ENCODE results near the gene BCL7C.

BCL7C gene

DNA sequence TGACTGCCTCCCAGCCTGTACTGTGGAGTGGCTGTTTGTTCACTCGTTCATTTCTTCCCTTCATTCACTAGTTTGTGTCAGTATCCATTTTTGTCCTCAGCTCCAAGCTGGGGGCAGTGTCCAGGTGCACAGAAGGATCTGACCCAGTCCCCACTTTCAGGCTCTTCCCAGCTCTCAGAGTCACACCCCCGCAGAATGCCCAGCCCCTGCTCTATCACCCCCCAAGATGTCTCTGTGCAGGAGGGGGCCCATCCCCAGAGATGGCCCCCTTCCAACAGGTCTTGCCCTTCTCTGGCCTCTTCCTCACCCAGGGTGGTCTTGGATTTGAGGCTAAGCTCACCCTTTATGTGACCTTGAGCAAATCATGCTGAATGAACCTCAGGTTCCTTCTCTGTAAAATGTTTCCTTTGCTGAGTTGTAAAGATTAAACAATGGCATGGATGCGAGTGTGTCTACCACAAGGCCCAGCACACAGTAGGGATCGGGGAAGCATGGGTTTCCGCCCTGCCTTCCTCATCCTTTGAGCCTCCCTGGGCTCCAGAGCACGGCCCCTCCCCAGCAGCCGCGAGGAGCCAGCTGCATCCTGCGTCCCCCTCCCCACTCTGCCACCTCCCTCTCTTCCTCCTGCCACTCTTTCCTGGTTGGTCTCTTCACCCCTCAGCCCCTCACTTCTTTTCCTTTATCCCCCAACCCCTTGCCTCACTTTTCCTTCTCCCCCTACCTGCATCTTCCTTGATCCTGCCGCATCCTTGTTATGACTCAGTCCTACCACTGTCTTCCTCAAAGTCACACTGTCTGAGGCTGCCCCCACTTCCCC, 32.3 kb upstream of the BCL7C start:
- Histone ChIP-seq H3K27ac (ENCODE audit: insufficient read depth in 1 of 2, low read depth in 1 of 2, low read length in 2 of 2, poor library complexity in 1 of 2, severe bottlenecking in 2 of 2) (no peak overlapping the region), H3K4me1 (ENCODE audit: control extremely low read depth in 1 of 4, control insufficient read depth in 4 of 4, insufficient read depth in 4 of 4, low read length in 3 of 4) (peaks cover 0 to 30% (median 27%) of the 10 kb centered on the region in 4 experiments), H3K4me3 (ENCODE audit: control insufficient read depth in 1 of 7, extremely low read depth in 1 of 7, insufficient read depth in 4 of 7, low read depth in 2 of 7, low read length in 6 of 7) (peak overlapping the region in 1 of 7 experiments; percentile 5), H3K9me3 (ENCODE audit: control extremely low read depth in 1 of 5, control insufficient read depth in 4 of 5, insufficient read depth in 2 of 5, low read depth in 1 of 5, low read length in 4 of 5) (no peaks in the 10 kb centered on the region), H3K36me3 (ENCODE audit: control insufficient read depth in 4 of 4, insufficient read depth in 4 of 4, low read length in 3 of 4) (peaks cover 8 to 53% (median 26%) of the 10 kb centered on the region in 4 experiments), H3K27me3 (replicated peaks in 2 of 5; ENCODE audit: control insufficient read depth in 4 of 5, insufficient read depth in 5 of 5, low read length in 4 of 5) (no peaks in the 10 kb centered on the region)
- POLR2A ChIA-PET = no interaction called here
- DNase-seq = no peak
- CTCF ChIA-PET = interaction anchor here (2.4 to 9.9 kb wide), 2 partner anchors 13 to 28 kb away, joined by 8 to 98 read pairs; no protein-coding TSS in a partner anchor
- WGBS (ENCODE audit: insufficient coverage) = 67% methylated on average over 10 of the region's 10 CpGs

DNA sequence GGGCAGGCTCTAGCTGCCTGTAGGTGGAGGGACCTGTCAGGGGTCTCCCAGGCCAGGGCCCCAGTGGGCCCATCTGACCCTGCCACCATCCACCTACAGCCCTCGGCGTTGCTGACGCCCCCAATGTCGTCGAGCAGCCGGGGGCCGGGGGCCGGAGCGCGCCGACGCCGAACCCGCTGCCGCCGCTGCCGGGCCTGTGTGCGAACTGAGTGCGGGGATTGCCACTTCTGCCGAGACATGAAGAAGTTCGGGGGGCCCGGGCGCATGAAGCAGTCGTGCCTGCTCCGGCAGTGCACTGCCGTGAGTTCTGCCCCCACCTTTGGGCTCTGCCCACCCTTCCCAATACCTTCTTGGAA, 31.7 kb upstream of the BCL7C start:
- no peak for DNase-seq
- Histone ChIP-seq H3K27ac (ENCODE audit: insufficient read depth in 1 of 2, low read depth in 1 of 2, low read length in 2 of 2, poor library complexity in 1 of 2, severe bottlenecking in 2 of 2) (no peak overlapping the region), H3K27me3 (replicated peaks in 2 of 5; ENCODE audit: control insufficient read depth in 4 of 5, insufficient read depth in 5 of 5, low read length in 4 of 5) (no peaks in the 10 kb centered on the region), H3K4me1 (ENCODE audit: control extremely low read depth in 1 of 4, control insufficient read depth in 4 of 4, insufficient read depth in 4 of 4, low read length in 3 of 4) (peaks cover 0 to 33% (median 31%) of the 10 kb centered on the region in 4 experiments), H3K36me3 (ENCODE audit: control insufficient read depth in 4 of 4, insufficient read depth in 4 of 4, low read length in 3 of 4) (peaks cover 4 to 47% (median 22%) of the 10 kb centered on the region in 4 experiments), H3K9me3 (ENCODE audit: control extremely low read depth in 1 of 5, control insufficient read depth in 4 of 5, insufficient read depth in 2 of 5, low read depth in 1 of 5, low read length in 4 of 5) (no peaks in the 10 kb centered on the region), H3K4me3 (ENCODE audit: control insufficient read depth in 1 of 7, extremely low read depth in 1 of 7, insufficient read depth in 4 of 7, low read depth in 2 of 7, low read length in 6 of 7) (no peak overlapping the region)
- CTCF ChIA-PET = interaction anchor here (2.4 to 9.9 kb wide), 2 partner anchors 14 to 28 kb away, joined by 8 to 98 read pairs; no protein-coding TSS in a partner anchor
- POLR2A ChIA-PET = no interaction called here
- WGBS (ENCODE audit: insufficient coverage) = 98% methylated on average over 13 of the region's 26 CpGs

DNA sequence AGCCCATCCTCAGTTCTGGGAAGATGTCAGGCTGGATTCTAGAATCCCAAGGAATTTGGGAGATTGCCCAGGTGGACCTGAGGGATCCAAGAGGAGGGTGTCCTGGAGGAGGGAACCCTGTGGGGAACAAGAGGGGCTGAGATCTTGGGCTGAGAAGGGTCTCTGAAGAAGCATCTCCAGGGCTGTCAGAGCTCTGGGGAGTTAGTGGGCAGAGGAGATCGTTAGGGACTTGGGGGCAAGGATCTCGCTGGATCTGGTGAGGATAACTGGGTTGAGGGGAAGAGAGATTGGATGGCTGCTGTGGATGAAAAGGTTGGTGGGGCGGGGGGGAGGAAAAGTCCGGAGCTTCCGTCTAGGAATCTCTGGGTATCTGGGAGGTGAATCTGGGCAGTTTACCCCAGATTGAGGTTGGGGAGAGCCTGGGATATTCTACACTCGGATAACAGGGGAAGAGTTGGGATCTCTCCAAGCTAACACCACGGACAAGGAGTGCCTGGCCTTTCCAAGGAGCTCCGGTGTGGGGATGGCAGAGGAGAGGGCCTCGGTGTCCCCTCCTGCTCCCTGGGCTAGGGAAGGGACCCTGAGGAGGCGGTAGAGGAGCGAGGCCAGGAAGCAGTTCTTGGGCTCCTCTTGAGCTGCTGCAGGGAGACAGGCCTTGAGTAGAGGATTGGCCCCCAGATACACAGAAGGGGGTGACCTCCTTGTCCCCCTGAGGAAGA, 31.2 kb upstream of the BCL7C start:
- H3K9me3 ChIP-seq (ENCODE audit: control extremely low read depth in 1 of 5, control insufficient read depth in 4 of 5, insufficient read depth in 2 of 5, low read depth in 1 of 5, low read length in 4 of 5) = no peaks in the 10 kb centered on the region
- H3K27ac ChIP-seq (ENCODE audit: insufficient read depth in 1 of 2, low read depth in 1 of 2, low read length in 2 of 2, poor library complexity in 1 of 2, severe bottlenecking in 2 of 2) = no peak overlapping the region
- peaks cover 0 to 33% (median 31%) of the 10 kb centered on the region in 4 experiments for H3K4me1 ChIP-seq (ENCODE audit: control extremely low read depth in 1 of 4, control insufficient read depth in 4 of 4, insufficient read depth in 4 of 4, low read length in 3 of 4)
- H3K36me3 ChIP-seq (ENCODE audit: control insufficient read depth in 4 of 4, insufficient read depth in 4 of 4, low read length in 3 of 4) = peaks cover 3 to 42% (median 20%) of the 10 kb centered on the region in 4 experiments
- 89% methylated on average over 9 of the region's 11 CpGs for WGBS (ENCODE audit: insufficient coverage)
- DNase-seq = no peak
- H3K27me3 ChIP-seq (replicated peaks in 2 of 5; ENCODE audit: control insufficient read depth in 4 of 5, insufficient read depth in 5 of 5, low read length in 4 of 5) = no peaks in the 10 kb centered on the region
- ChIA-PET CTCF (interaction anchor here (9.9 kb wide), 1 partner anchor 14 kb away, joined by 98 read pairs; no protein-coding TSS in a partner anchor), POLR2A (interaction anchor here (0.6 kb wide), 1 partner anchor 24 kb away, joined by 3 read pairs; no protein-coding TSS in a partner anchor)
- peak overlapping the region in 5 of 7 experiments; percentile 89 to 100 (median 93) for H3K4me3 ChIP-seq (ENCODE audit: control insufficient read depth in 1 of 7, extremely low read depth in 1 of 7, insufficient read depth in 4 of 7, low read depth in 2 of 7, low read length in 6 of 7)

DNA sequence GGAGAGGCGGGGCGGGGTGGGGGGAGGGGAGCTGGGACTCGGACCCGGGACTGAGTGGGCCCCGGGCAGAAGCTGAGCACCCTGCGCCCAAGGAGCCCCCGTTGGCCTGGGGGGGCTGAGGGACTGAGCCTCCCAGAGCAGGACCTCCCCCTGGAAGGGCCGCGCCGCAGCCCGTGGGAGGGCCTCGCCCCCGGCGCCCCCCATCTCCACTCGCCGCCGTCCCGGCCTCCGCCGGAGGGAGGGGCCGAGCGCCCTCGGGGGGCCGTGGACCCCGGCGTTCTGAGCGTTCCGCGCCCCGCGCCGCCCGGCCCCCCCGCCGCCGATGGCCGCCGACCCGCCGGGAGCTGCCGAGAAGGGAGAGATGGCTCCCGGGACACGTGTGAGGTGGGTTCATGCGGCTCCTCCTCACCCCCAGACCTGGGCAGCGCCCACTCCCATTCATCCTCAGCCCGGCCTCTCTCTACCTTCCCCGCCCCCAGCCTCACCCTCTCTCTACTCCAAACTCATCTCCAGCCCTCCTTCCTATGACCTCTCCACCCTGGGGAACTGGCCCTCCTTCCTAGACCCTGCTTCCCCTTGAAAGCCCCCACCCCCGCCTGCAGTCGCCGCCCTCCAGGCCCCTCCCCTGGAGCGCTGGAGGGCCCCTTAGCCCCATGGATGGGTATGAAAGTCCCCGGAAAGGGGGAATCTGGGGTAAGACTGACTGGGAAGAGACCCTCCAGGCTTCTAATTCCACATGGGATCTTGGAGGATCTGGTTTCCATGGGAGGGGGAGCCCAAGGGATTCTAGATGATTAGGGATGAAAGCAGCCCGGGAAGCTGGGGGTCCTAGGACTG, 30.4 kb upstream of the BCL7C start:
- Histone ChIP-seq H3K27me3 (replicated peaks in 2 of 5; ENCODE audit: control insufficient read depth in 4 of 5, insufficient read depth in 5 of 5, low read length in 4 of 5) (no peaks in the 10 kb centered on the region), H3K4me3 (ENCODE audit: control insufficient read depth in 1 of 7, extremely low read depth in 1 of 7, insufficient read depth in 4 of 7, low read depth in 2 of 7, low read length in 6 of 7) (peak overlapping the region; percentile 26 to 100 (median 91)), H3K27ac (ENCODE audit: insufficient read depth in 1 of 2, low read depth in 1 of 2, low read length in 2 of 2, poor library complexity in 1 of 2, severe bottlenecking in 2 of 2) (peak overlapping the region in 1 of 2 experiments; percentile 14), H3K9me3 (ENCODE audit: control extremely low read depth in 1 of 5, control insufficient read depth in 4 of 5, insufficient read depth in 2 of 5, low read depth in 1 of 5, low read length in 4 of 5) (no peaks in the 10 kb centered on the region), H3K4me1 (ENCODE audit: control extremely low read depth in 1 of 4, control insufficient read depth in 4 of 4, insufficient read depth in 4 of 4, low read length in 3 of 4) (peaks cover 0 to 33% (median 31%) of the 10 kb centered on the region in 4 experiments), H3K36me3 (ENCODE audit: control insufficient read depth in 4 of 4, insufficient read depth in 4 of 4, low read length in 3 of 4) (peaks cover 4 to 37% (median 18%) of the 10 kb centered on the region in 4 experiments)
- POLR2A ChIA-PET = interaction anchor here (0.6 kb wide), 1 partner anchor 23 kb away, joined by 3 read pairs; no protein-coding TSS in a partner anchor
- WGBS (ENCODE audit: insufficient coverage) = 6% methylated on average over 41 of the region's 53 CpGs
- peak in 2 of 3 donors; percentile 19 to 21 for DNase-seq
- CTCF ChIA-PET = interaction anchor here (0.9 to 9.9 kb wide), 2 partner anchors 15 to 18 kb away, joined by 3 to 98 read pairs; no protein-coding TSS in a partner anchor

DNA sequence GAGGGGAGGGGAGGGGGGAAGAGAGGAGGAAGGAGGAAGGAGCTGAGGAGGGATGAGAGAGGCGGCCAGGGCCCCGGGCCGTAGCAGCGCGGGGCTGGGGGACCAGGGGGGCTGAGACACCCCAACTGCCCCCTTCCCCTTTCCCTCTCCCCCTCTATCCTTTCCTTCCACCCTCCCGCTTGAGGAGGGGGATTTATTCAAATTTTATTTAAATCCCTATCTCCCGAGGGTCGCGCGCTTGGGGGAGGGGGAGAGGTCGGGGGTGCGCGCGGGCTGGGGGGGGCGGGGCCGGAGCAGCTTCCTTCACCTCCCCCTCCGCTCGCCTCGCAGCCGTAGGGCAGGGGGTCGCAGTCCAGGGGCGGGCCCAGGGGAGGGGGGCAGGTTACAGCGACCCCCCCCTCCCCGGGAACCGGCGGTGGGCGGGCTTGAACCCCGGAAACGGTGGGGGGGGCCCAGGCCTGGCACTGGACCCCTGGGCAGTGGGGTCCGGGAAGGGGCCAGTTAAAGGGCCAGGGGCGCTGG, 29.7 kb upstream of the BCL7C start, which contains the start of gene FBXL19:
TSS of gene FBXL19 (plus strand) at position 19 of the 522 bp plus-strand sequence. CDS start 2,183 bp downstream, outside the sequence.
- Histone ChIP-seq H3K27ac (ENCODE audit: insufficient read depth in 1 of 2, low read depth in 1 of 2, low read length in 2 of 2, poor library complexity in 1 of 2, severe bottlenecking in 2 of 2) (peak within 1 kb of the TSS; percentile 94 to 96), H3K36me3 (ENCODE audit: control insufficient read depth in 4 of 4, insufficient read depth in 4 of 4, low read length in 3 of 4) (peaks cover 4 to 31% (median 14%) of the 10 kb centered on the region in 4 experiments), H3K9me3 (ENCODE audit: control extremely low read depth in 1 of 5, control insufficient read depth in 4 of 5, insufficient read depth in 2 of 5, low read depth in 1 of 5, low read length in 4 of 5) (no peaks in the 10 kb centered on the region), H3K4me3 (ENCODE audit: control insufficient read depth in 1 of 7, extremely low read depth in 1 of 7, insufficient read depth in 4 of 7, low read depth in 2 of 7, low read length in 6 of 7) (peak within 1 kb of the TSS; percentile 82 to 100 (median 93)), H3K4me1 (ENCODE audit: control extremely low read depth in 1 of 4, control insufficient read depth in 4 of 4, insufficient read depth in 4 of 4, low read length in 3 of 4) (peaks cover 0 to 33% (median 31%) of the 10 kb centered on the region in 4 experiments), H3K27me3 (replicated peaks in 2 of 5; ENCODE audit: control insufficient read depth in 4 of 5, insufficient read depth in 5 of 5, low read length in 4 of 5) (no peaks in the 10 kb centered on the region)
- no peak for DNase-seq
- no CpG with 5 or more reads among the region's 31 CpGs for WGBS (ENCODE audit: insufficient coverage)
- POLR2A ChIA-PET = no interaction called here
- CTCF ChIA-PET = interaction anchor here (0.9 kb wide), 1 partner anchor 18 kb away, joined by 3 read pairs; no protein-coding TSS in a partner anchor

DNA sequence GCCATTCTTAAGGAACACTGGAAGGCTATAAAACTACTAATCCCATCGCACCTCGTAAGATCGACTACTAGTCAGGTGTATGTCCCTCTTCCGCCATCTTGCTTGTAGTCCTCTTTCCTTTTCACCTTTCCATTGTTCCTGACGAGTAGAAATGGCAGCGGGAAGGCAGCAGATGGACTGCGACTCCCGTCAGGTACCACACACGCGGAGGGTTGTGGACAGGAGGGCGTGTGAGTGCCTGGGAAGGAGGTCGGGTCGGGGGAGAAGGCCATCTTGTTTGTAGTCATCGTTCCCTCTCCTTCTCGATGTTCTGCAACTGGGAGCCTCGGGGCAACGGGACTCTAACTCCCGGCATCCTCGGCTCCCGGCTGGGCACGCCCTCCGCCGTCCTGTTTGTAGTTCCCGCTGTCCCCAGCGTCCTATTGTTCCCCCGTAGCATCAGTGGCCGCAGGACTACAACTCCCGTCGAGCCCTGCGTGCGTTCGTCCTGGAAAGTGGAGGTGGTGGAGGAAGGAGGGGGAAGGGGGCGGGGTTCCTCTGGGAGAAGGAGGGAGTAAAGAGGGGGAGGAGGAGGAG, 29.2 kb upstream of the BCL7C start:
- Histone ChIP-seq H3K4me3 (ENCODE audit: control insufficient read depth in 1 of 7, extremely low read depth in 1 of 7, insufficient read depth in 4 of 7, low read depth in 2 of 7, low read length in 6 of 7) (peak overlapping the region; percentile 82 to 100 (median 93)), H3K27ac (ENCODE audit: insufficient read depth in 1 of 2, low read depth in 1 of 2, low read length in 2 of 2, poor library complexity in 1 of 2, severe bottlenecking in 2 of 2) (peak overlapping the region; percentile 94 to 96), H3K9me3 (ENCODE audit: control extremely low read depth in 1 of 5, control insufficient read depth in 4 of 5, insufficient read depth in 2 of 5, low read depth in 1 of 5, low read length in 4 of 5) (no peaks in the 10 kb centered on the region), H3K4me1 (ENCODE audit: control extremely low read depth in 1 of 4, control insufficient read depth in 4 of 4, insufficient read depth in 4 of 4, low read length in 3 of 4) (peaks cover 0 to 33% (median 31%) of the 10 kb centered on the region in 4 experiments), H3K27me3 (replicated peaks in 2 of 5; ENCODE audit: control insufficient read depth in 4 of 5, insufficient read depth in 5 of 5, low read length in 4 of 5) (no peaks in the 10 kb centered on the region), H3K36me3 (ENCODE audit: control insufficient read depth in 4 of 4, insufficient read depth in 4 of 4, low read length in 3 of 4) (peaks cover 4 to 26% (median 13%) of the 10 kb centered on the region in 4 experiments)
- 0% methylated on average over 25 of the region's 33 CpGs for WGBS (ENCODE audit: insufficient coverage)
- peak; percentile 99 for DNase-seq
- CTCF ChIA-PET = interaction anchor here (0.9 kb wide), 1 partner anchor 19 kb away, joined by 3 read pairs; no protein-coding TSS in a partner anchor
- POLR2A ChIA-PET = no interaction called here
